Chondrocyte (in vitro differentiated cells): ENCODE data around the gene RPS27L. TPM values are rescaled to one million over a fixed set of nuclear protein-coding genes. Genes with fewer than 3 reads are reported as not detected.

Experiments used
- DNase-seq: peaks from one replicate; pipeline ENCODE4 v3.0.0; 2021; ENCODE audit warnings: mixed read lengths, low spot score
- H3K27ac Mint-ChIP-seq: one replicate; pipeline ENCODE4 v1.8.0; 2021; ENCODE audit warnings: mild to moderate bottlenecking, moderate library complexity, mixed read lengths; ENCODE audit not compliant: unreplicated experiment
- H3K27me3 Mint-ChIP-seq: 2 replicates; pipeline ENCODE4 v1.8.0; 2021; ENCODE audit warnings: low read depth, mixed read lengths
- H3K36me3 Mint-ChIP-seq: 2 replicates; pipeline ENCODE4 v1.8.0; 2021; ENCODE audit warnings: low read depth, mixed read lengths
- H3K4me1 Mint-ChIP-seq: 2 replicates; pipeline ENCODE4 v1.8.0; 2021; ENCODE audit warnings: low read depth, mild to moderate bottlenecking, mixed read lengths
- H3K4me3 Mint-ChIP-seq: one replicate; pipeline ENCODE4 v1.8.0; 2021; ENCODE audit warnings: mild to moderate bottlenecking, moderate library complexity, mixed read lengths; ENCODE audit not compliant: unreplicated experiment
- H3K9me3 Mint-ChIP-seq: 2 replicates; pipeline ENCODE4 v1.8.0; 2021; ENCODE audit warnings: low read depth, mixed read lengths
- total RNA-seq: library from RNA; stranded (reverse); gene quantifications from 3 replicates; pipeline ENCODE4 v1.2.1, GENCODE V29; 2021
- TF ChIP-seq, protein P1 (sequence below): fragments of 200-600 bp; sonication (generic); IDR thresholded peaks from 2 replicates; pipeline ENCODE4 v1.5.0; 2021; ENCODE audit warnings: antibody characterized with exemption, mild to moderate bottlenecking, moderate library complexity

Gene RPS27L
- total RNA-seq, 1 donor from 2014 or later = 211 TPM

DNA sequence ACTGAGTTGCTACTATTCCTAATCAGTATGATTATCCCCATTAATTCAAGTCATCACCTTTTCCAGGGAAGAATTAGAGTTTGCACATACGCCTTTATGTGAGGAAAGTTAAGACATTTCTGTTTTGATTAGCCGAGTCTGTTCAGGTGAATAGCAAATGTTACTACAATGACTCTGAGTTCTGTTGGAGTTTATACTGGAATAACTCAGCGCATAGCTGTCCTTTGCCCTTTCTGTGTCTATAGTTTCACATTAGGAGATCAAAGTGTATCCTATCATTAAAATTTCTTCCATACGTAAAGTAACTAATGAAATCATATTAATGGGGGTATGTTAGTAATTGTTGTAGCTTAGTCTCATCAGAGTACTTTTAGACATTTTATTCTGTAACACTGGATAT lies 37.0 kb upstream of the RPS27L start:
- H3K36me3 Mint-ChIP-seq = no peaks in the 10 kb centered on the region
- no peak overlapping the region for H3K27ac Mint-ChIP-seq
- no peak for DNase-seq
- no peak overlapping the region for H3K4me3 Mint-ChIP-seq
- no peaks in the 10 kb centered on the region for H3K27me3 Mint-ChIP-seq
- H3K9me3 Mint-ChIP-seq = no peaks in the 10 kb centered on the region
- H3K4me1 Mint-ChIP-seq = peaks cover 55% of the 10 kb centered on the region
- TF ChIP-seq, protein P1, sequence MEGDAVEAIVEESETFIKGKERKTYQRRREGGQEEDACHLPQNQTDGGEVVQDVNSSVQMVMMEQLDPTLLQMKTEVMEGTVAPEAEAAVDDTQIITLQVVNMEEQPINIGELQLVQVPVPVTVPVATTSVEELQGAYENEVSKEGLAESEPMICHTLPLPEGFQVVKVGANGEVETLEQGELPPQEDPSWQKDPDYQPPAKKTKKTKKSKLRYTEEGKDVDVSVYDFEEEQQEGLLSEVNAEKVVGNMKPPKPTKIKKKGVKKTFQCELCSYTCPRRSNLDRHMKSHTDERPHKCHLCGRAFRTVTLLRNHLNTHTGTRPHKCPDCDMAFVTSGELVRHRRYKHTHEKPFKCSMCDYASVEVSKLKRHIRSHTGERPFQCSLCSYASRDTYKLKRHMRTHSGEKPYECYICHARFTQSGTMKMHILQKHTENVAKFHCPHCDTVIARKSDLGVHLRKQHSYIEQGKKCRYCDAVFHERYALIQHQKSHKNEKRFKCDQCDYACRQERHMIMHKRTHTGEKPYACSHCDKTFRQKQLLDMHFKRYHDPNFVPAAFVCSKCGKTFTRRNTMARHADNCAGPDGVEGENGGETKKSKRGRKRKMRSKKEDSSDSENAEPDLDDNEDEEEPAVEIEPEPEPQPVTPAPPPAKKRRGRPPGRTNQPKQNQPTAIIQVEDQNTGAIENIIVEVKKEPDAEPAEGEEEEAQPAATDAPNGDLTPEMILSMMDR = no peak

DNA sequence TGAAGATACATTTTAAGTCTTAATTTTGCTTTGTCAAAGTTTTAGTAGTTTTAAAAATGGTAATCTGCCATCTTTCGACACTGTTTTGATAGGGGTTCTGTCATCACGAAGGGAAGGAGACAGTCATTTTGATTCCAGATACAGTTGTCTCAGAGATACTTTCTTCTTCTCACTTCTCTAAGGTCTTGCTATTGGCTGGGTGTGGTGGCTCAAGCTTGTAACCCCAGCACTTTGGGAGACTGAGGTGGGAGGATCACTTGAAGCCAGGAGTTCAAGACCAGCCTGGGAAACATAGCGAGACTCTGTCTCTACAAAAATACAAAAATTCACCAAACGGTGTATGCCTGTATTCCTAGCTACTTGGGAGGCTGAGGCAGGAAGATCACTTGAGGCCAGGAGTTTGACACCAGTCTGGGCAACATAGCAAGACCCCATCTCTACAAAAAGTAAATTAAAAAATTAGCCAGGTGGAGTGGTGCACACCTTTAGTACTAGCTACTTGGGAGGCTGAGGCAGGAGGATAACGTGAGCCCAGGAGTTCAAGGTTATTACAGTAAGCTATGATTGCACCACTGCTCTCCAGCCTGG lies 35.4 kb upstream of the RPS27L start:
- no peak for DNase-seq

DNA sequence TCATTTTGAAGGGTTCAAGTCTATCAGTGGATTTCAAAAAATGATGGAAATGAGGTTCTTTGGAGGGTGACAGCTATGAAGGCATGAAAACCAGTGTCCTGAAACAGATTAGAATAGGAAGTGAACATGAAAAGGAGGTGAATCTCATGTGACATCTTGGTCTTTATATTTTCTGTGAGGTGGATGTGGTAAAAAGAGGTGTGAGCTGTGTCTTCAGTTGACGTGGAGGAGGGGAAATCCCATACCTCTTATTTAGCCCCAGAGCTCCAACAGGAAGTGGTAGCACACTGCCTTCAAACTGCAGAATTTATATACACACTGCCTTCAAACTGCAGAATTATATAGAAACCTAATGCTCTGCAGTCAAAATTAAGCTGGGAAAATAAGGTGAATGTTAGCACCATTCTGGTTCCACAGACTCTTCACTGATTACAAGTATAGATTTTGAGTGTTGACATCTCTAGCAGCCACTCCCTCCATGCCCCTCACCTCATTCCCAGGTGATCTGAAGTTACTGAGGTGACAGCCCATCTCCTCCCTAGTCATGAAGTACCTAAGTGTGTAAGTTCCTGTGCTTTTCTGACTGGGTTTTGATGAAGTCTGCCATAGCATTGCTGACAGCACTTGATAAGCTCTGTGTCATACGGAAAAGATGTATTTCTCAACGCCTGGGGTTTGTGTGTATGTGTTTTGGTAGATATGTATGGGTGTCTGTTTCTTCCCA lies 34.8 kb upstream of the RPS27L start:
- no peaks in the 10 kb centered on the region for H3K36me3 Mint-ChIP-seq
- H3K4me3 Mint-ChIP-seq = no peak overlapping the region
- no peaks in the 10 kb centered on the region for H3K27me3 Mint-ChIP-seq
- DNase-seq = no peak
- H3K27ac Mint-ChIP-seq = no peak overlapping the region
- no peaks in the 10 kb centered on the region for H3K9me3 Mint-ChIP-seq
- TF ChIP-seq, protein P1 = no peak
- peaks cover 63% of the 10 kb centered on the region for H3K4me1 Mint-ChIP-seq

More for the DNA sequence above, 35.4 kb upstream of the RPS27L start:
- Mint-ChIP-seq H3K27ac (no peak overlapping the region), H3K4me1 (peaks cover 63% of the 10 kb centered on the region), H3K4me3 (no peak overlapping the region), H3K27me3 (no peaks in the 10 kb centered on the region), H3K36me3 (no peaks in the 10 kb centered on the region), H3K9me3 (no peaks in the 10 kb centered on the region)
- TF ChIP-seq, protein P1 = no peak

DNA sequence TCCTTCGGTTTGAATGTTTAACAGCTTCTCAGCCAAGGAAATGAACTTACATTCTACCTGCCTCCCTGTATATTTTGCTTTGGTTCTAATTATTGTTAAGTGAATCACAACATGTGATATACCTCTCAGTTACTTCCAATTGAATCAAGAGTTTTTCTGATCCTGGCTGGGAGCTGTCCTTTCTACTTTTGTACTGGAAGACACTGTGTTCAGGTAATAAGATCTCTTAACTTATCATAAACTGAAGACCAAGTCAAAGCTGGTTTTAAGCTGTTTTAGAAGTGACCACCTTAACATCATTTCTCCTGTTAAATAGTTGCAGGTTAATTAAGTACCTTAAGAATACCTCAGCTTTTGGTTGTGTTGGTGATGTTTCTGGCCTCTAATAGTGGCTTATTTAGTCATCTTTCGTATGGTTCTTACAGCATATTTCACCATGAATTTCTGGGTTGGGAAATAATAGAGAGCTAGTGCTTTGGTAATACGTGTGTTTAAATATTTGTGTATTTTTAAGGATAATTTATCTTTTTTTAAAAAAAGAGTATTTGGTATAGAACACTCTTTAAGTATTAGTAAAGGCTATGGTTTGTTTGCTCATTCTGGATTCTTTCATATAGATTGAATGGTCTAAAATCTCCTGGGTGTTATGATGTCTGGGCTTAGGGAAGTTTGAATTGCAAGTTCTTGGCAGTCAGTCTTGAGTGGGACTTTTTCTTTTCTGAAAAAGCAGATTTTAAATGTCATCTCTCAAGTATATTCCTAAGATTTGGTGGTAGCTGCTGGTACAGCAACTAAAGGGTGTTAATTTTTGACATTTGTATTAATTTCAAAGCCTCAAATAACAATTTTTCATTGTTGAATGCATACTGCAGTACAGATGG lies 33.7 kb upstream of the RPS27L start:
- H3K4me3 Mint-ChIP-seq = peak overlapping the region; percentile 84
- TF ChIP-seq, protein P1 = no peak
- H3K27me3 Mint-ChIP-seq = no peaks in the 10 kb centered on the region
- no peaks in the 10 kb centered on the region for H3K9me3 Mint-ChIP-seq
- H3K27ac Mint-ChIP-seq = peak overlapping the region; percentile 68
- H3K4me1 Mint-ChIP-seq = peaks cover 65% of the 10 kb centered on the region
- no peaks in the 10 kb centered on the region for H3K36me3 Mint-ChIP-seq
- no peak for DNase-seq
